ENCODE data around the gene MYBPHL.

MYBPHL gene

GRCh38 chr1:109269981-109270622 is 36.7 kb downstream of the MYBPHL start:
- no peaks in the 10 kb centered on the region for H3K36me3 ChIP-seq (ENCODE audit: insufficient read depth, low read length)
- H3K4me1 ChIP-seq (ENCODE audit: insufficient read depth, low read length) = peaks cover 14% of the 10 kb centered on the region
- H3K9ac ChIP-seq (ENCODE audit: low read depth, low read length) = no peak overlapping the region
- H3K9me3 ChIP-seq (ENCODE audit: control insufficient read depth, insufficient read depth, low read length) = no peaks in the 10 kb centered on the region

GRCh38 chr1:109269212-109269980 is 37.4 kb downstream of the MYBPHL start:
- H3K9ac ChIP-seq (ENCODE audit: low read depth, low read length) = no peak overlapping the region
- no peaks in the 10 kb centered on the region for H3K36me3 ChIP-seq (ENCODE audit: insufficient read depth, low read length)
- no peaks in the 10 kb centered on the region for H3K9me3 ChIP-seq (ENCODE audit: control insufficient read depth, insufficient read depth, low read length)
- peaks cover 9% of the 10 kb centered on the region; the same call in 1 of the 2 replicates for H3K4me1 ChIP-seq (ENCODE audit: insufficient read depth, low read length)

- peaks cover 1% of the 10 kb centered on the region; the same call in 1 of the 2 replicates for H3K4me1 ChIP-seq (ENCODE audit: insufficient read depth, low read length)
- H3K9me3 ChIP-seq (ENCODE audit: control insufficient read depth, insufficient read depth, low read length) = no peaks in the 10 kb centered on the region
- no peaks in the 10 kb centered on the region for H3K36me3 ChIP-seq (ENCODE audit: insufficient read depth, low read length)
- H3K9ac ChIP-seq (ENCODE audit: low read depth, low read length) = no peak overlapping the region
Observed at GRCh38 chr1:109268431-109269211, 38.2 kb downstream of the MYBPHL start.

GRCh38 chr1:109267743-109268300 is 39.0 kb downstream of the MYBPHL start:
- H3K9me3 ChIP-seq (ENCODE audit: control insufficient read depth, insufficient read depth, low read length) = no peaks in the 10 kb centered on the region
- no peak overlapping the region for H3K9ac ChIP-seq (ENCODE audit: low read depth, low read length)
- H3K36me3 ChIP-seq (ENCODE audit: insufficient read depth, low read length) = no peaks in the 10 kb centered on the region
- H3K4me1 ChIP-seq (ENCODE audit: insufficient read depth, low read length) = no peaks in the 10 kb centered on the region; the same call in 1 of the 2 replicates

GRCh38 chr1:109266965-109267364 is 39.8 kb downstream of the MYBPHL start:
- no peaks in the 10 kb centered on the region; the same call in 1 of the 2 replicates for H3K4me1 ChIP-seq (ENCODE audit: insufficient read depth, low read length)
- H3K36me3 ChIP-seq (ENCODE audit: insufficient read depth, low read length) = no peaks in the 10 kb centered on the region
- no peaks in the 10 kb centered on the region for H3K9me3 ChIP-seq (ENCODE audit: control insufficient read depth, insufficient read depth, low read length)
- no peak overlapping the region for H3K9ac ChIP-seq (ENCODE audit: low read depth, low read length)

- H3K9me3 ChIP-seq (ENCODE audit: control insufficient read depth, insufficient read depth, low read length) = no peaks in the 10 kb centered on the region
- H3K4me1 ChIP-seq (ENCODE audit: insufficient read depth, low read length) = no peaks in the 10 kb centered on the region; the same call in 1 of the 2 replicates
- no peak overlapping the region for H3K9ac ChIP-seq (ENCODE audit: low read depth, low read length)
- H3K36me3 ChIP-seq (ENCODE audit: insufficient read depth, low read length) = no peaks in the 10 kb centered on the region
Observed at GRCh38 chr1:109265741-109266330, 41.0 kb downstream of the MYBPHL start.

- Histone ChIP-seq H3K36me3 (ENCODE audit: insufficient read depth, low read length) (no peaks in the 10 kb centered on the region), H3K9me3 (ENCODE audit: control insufficient read depth, insufficient read depth, low read length) (no peaks in the 10 kb centered on the region), H3K4me1 (ENCODE audit: insufficient read depth, low read length) (peaks cover 3% of the 10 kb centered on the region; the same call in 1 of the 2 replicates), H3K9ac (ENCODE audit: low read depth, low read length) (no peak overlapping the region)
Observed at GRCh38 chr1:109265016-109265415, 41.8 kb downstream of the MYBPHL start.

- H3K9ac ChIP-seq (ENCODE audit: low read depth, low read length) = no peak overlapping the region
- H3K36me3 ChIP-seq (ENCODE audit: insufficient read depth, low read length) = no peaks in the 10 kb centered on the region
- H3K9me3 ChIP-seq (ENCODE audit: control insufficient read depth, insufficient read depth, low read length) = no peaks in the 10 kb centered on the region
- peaks cover 8% of the 10 kb centered on the region for H3K4me1 ChIP-seq (ENCODE audit: insufficient read depth, low read length)
Observed at GRCh38 chr1:109264379-109264755, 42.4 kb downstream of the MYBPHL start.

GRCh38 chr1:109263597-109264378 is 43.0 kb downstream of the MYBPHL start:
- H3K4me1 ChIP-seq (ENCODE audit: insufficient read depth, low read length) = peaks cover 12% of the 10 kb centered on the region
- H3K9me3 ChIP-seq (ENCODE audit: control insufficient read depth, insufficient read depth, low read length) = no peaks in the 10 kb centered on the region
- no peaks in the 10 kb centered on the region for H3K36me3 ChIP-seq (ENCODE audit: insufficient read depth, low read length)
- H3K9ac ChIP-seq (ENCODE audit: low read depth, low read length) = no peak overlapping the region

GRCh38 chr1:109263234-109263596 is 43.6 kb downstream of the MYBPHL start:
- H3K9ac ChIP-seq (ENCODE audit: low read depth, low read length) = no peak overlapping the region
- H3K9me3 ChIP-seq (ENCODE audit: control insufficient read depth, insufficient read depth, low read length) = no peaks in the 10 kb centered on the region
- no peaks in the 10 kb centered on the region for H3K36me3 ChIP-seq (ENCODE audit: insufficient read depth, low read length)
- peaks cover 12% of the 10 kb centered on the region for H3K4me1 ChIP-seq (ENCODE audit: insufficient read depth, low read length)

- no peaks in the 10 kb centered on the region for H3K9me3 ChIP-seq (ENCODE audit: control insufficient read depth, insufficient read depth, low read length)
- H3K9ac ChIP-seq (ENCODE audit: low read depth, low read length) = no peak overlapping the region
- peaks cover 12% of the 10 kb centered on the region for H3K4me1 ChIP-seq (ENCODE audit: insufficient read depth, low read length)
- no peaks in the 10 kb centered on the region for H3K36me3 ChIP-seq (ENCODE audit: insufficient read depth, low read length)
Observed at GRCh38 chr1:109262231-109263055, 44.4 kb downstream of the MYBPHL start.

- Histone ChIP-seq H3K9ac (ENCODE audit: low read depth, low read length) (no peak overlapping the region), H3K36me3 (ENCODE audit: insufficient read depth, low read length) (no peaks in the 10 kb centered on the region), H3K9me3 (ENCODE audit: control insufficient read depth, insufficient read depth, low read length) (no peaks in the 10 kb centered on the region), H3K4me1 (ENCODE audit: insufficient read depth, low read length) (peaks cover 12% of the 10 kb centered on the region)
Observed at GRCh38 chr1:109261578-109261977, 45.2 kb downstream of the MYBPHL start.

- H3K36me3 ChIP-seq (ENCODE audit: insufficient read depth, low read length) = no peaks in the 10 kb centered on the region
- peaks cover 12% of the 10 kb centered on the region for H3K4me1 ChIP-seq (ENCODE audit: insufficient read depth, low read length)
- H3K9me3 ChIP-seq (ENCODE audit: control insufficient read depth, insufficient read depth, low read length) = no peaks in the 10 kb centered on the region
- H3K9ac ChIP-seq (ENCODE audit: low read depth, low read length) = no peak overlapping the region
Observed at GRCh38 chr1:109261006-109261405, 45.8 kb downstream of the MYBPHL start.

Measured in ES-I3 (cell line).